Tibial artery (tissue), 4 donors: ENCODE measurements around the gene NUP58.

ENCODE experiments used
- DNase-seq, 2 donors: peaks; one replicate each; pipeline ENCODE4 v3.0.0-alpha.2; 2019
- H3K27ac ChIP-seq, 2 donors: fragments of 200-600 bp; sonication (generic) in 1 of 2; 1 replicate in 1 of 2; 2 replicates in 1 of 2; pipeline ENCODE4 v1.5.1; 2018 to 2019; ENCODE audit warnings: mild to moderate bottlenecking in 1 of 2
- H3K27me3 ChIP-seq, 2 donors: fragments of 200-600 bp; sonication (generic) in 1 of 2; one replicate each; pipeline versions ENCODE4 v1.5.1 to v1.6.0; 2016 to 2019
- H3K36me3 ChIP-seq, 3 donors: fragments of 200-600 bp; sonication (generic) in 2 of 3; one replicate each; pipeline ENCODE4 v1.5.1; 2016 to 2019; ENCODE audit warnings: mild to moderate bottlenecking in 2 of 3
- H3K4me1 ChIP-seq, 4 donors: fragments of 200-600 bp; sonication (generic) in 2 of 4; 1 replicate in 3 of 4; 2 replicates in 1 of 4; pipeline ENCODE4 v1.5.1; 2016 to 2019
- H3K4me3 ChIP-seq, 2 donors: fragments of 200-600 bp; sonication (generic) in 1 of 2; 1 replicate in 1 of 2; 2 replicates in 1 of 2; pipeline ENCODE4 v1.5.1; 2018 to 2019; ENCODE audit warnings: mild to moderate bottlenecking in 2 of 2
- H3K9me3 ChIP-seq, 3 donors: fragments of 200-600 bp; sonication (generic) in 1 of 3; one replicate each; pipeline ENCODE4 v1.5.1; 2016 to 2019
- intact Hi-C: fragments of 100-400 bp; cut with DNase I; formaldehyde crosslinking; loops from one replicate; pipeline ENCODE4 v1.15.0; 2023; ENCODE audit warnings: low total_unique reads
- TF ChIP-seq, protein P1 (sequence below), 2 experiments: fragments of 200-600 bp in 1 of 2; fragments of 450-650 bp in 1 of 2; IDR thresholded peaks; one replicate each; pipeline ENCODE4 v1.5.1; 2017 to 2019; ENCODE audit warnings: antibody characterized with exemption in 2 of 2, mild to moderate bottlenecking in 1 of 2, moderate library complexity in 1 of 2

NUP58 gene

DNA sequence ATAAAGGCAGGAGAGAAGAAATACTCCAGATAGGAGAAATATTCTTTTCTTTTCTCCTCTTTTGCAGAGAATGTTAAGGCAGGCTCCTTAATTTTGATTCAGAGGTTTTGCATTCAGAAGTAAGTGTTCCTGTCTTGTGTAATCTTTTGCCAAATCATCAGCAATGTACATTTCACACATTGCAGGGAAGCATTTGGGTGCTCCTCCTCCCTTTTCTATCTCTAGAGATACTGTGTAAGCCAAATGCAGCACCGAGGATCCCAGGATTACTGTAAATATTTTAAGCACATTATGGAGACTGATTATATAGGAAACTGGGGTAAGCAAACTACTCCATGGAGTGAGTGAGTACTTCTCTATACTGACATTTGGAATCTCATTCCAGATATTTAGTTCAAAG, 77.6 kb downstream of the NUP58 start:
- intact Hi-C loops = no loop called here
- H3K9me3 ChIP-seq = no peaks in the 10 kb centered on the region
- H3K27ac ChIP-seq = no peak overlapping the region
- no peak overlapping the region for H3K4me3 ChIP-seq
- H3K27me3 ChIP-seq = peaks cover 0 to 29% of the 10 kb centered on the region in 2 donors
- TF ChIP-seq, protein P1, sequence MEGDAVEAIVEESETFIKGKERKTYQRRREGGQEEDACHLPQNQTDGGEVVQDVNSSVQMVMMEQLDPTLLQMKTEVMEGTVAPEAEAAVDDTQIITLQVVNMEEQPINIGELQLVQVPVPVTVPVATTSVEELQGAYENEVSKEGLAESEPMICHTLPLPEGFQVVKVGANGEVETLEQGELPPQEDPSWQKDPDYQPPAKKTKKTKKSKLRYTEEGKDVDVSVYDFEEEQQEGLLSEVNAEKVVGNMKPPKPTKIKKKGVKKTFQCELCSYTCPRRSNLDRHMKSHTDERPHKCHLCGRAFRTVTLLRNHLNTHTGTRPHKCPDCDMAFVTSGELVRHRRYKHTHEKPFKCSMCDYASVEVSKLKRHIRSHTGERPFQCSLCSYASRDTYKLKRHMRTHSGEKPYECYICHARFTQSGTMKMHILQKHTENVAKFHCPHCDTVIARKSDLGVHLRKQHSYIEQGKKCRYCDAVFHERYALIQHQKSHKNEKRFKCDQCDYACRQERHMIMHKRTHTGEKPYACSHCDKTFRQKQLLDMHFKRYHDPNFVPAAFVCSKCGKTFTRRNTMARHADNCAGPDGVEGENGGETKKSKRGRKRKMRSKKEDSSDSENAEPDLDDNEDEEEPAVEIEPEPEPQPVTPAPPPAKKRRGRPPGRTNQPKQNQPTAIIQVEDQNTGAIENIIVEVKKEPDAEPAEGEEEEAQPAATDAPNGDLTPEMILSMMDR (IDR thresholded peaks at IDR 0.05) = no peak
- H3K36me3 ChIP-seq = no peaks in the 10 kb centered on the region
- H3K4me1 ChIP-seq = no peaks in the 10 kb centered on the region
- no peak for DNase-seq

DNA sequence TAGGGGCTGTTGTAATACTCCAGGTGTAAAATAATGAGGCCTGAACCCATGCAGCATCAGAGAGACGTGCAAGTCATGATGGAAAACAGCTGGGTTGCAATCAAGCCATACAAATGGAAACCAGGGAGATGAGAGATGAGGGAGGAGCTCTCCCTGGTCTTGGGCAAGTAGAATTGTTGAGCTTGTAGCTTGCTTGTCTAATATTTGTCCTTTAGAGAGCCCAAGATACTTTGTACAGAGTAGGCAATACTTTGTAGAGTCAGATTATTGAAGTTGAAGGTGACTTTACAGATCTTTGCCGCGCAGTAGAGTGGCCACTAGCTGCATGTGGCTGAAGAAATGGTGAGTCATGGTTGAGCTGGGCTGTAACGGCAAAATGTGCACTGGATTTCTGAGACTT, 78.7 kb downstream of the NUP58 start:
- Histone ChIP-seq H3K36me3 (no peaks in the 10 kb centered on the region), H3K27me3 (peaks cover 0 to 20% of the 10 kb centered on the region in 2 donors), H3K4me1 (no peaks in the 10 kb centered on the region), H3K9me3 (no peaks in the 10 kb centered on the region), H3K4me3 (no peak overlapping the region), H3K27ac (no peak overlapping the region)
- intact Hi-C loops = no loop called here
- no peak for DNase-seq
- TF ChIP-seq, protein P1 (IDR thresholded peaks at IDR 0.05) = no peak

DNA sequence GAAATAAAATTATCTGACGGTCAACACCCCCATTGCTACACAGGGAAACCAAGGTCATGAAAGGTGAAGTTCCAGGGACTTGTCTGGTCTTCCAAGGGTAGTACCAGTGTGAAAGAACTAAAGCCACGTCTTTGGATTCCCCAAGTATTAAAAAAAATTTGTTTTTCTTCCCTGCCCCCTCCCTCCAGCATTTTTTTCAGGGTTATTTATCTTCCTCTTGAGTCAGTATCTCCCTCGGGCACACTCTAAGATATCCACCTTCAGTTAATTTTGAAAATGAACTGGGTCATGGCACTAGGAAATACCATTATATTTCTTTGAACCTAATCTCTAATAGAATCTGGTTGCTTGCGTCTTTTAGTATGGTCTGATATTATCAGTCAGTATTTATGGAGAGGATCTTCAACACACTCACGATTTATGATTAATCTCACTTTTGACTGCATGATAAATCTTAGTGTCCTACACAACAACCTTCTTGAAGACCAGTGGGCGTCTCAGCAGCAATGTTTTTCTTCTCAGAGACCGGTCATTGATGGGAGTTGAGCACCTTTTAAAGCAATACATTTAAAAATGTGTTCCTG, 79.4 kb downstream of the NUP58 start:
- intact Hi-C loops = no loop called here
- TF ChIP-seq, protein P1 (IDR thresholded peaks at IDR 0.05) = no peak
- Histone ChIP-seq H3K9me3 (no peaks in the 10 kb centered on the region), H3K36me3 (no peaks in the 10 kb centered on the region), H3K4me3 (no peak overlapping the region), H3K27me3 (peaks cover 0 to 13% of the 10 kb centered on the region in 2 donors), H3K27ac (no peak overlapping the region), H3K4me1 (no peaks in the 10 kb centered on the region)
- no peak for DNase-seq

DNA sequence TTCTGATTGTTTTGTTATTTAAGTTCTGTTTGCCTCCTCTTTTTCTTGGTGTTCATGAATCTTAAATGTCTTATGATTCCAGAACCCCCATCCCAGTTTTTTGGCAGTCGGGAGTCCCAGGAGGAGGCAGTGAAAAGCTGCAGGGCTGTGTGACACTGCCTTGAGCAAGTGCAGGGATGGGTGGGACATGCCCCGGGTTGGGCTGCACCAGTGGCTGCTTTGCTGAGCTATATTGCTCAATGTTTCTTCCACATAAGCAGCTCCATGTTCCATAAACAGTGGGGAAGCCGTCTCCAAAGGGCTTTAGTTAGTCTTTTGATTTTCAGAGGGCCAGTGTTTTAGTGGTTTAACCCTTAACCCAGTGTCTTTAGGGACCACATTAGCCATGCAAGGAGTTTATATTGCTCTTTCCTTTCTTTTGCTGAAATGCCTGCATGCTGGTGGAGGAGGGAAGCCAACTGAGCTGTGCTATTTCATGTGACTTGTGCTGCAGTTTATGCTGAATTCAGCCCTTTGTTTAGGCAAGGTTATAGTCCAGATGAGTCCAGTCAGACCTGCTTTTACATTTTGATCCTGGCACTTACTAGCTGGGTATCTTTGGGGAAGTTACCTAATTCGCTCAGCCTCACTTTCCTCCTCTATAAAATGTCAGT, 83.5 kb downstream of the NUP58 start:
- Histone ChIP-seq H3K4me3 (no peak overlapping the region), H3K27me3 (peaks cover 0 to 4% of the 10 kb centered on the region in 2 donors), H3K36me3 (no peaks in the 10 kb centered on the region), H3K27ac (no peak overlapping the region), H3K4me1 (no peaks in the 10 kb centered on the region), H3K9me3 (no peaks in the 10 kb centered on the region)
- no peak for DNase-seq
- intact Hi-C loops = no loop called here
- TF ChIP-seq, protein P1 (IDR thresholded peaks at IDR 0.05) = no peak

DNA sequence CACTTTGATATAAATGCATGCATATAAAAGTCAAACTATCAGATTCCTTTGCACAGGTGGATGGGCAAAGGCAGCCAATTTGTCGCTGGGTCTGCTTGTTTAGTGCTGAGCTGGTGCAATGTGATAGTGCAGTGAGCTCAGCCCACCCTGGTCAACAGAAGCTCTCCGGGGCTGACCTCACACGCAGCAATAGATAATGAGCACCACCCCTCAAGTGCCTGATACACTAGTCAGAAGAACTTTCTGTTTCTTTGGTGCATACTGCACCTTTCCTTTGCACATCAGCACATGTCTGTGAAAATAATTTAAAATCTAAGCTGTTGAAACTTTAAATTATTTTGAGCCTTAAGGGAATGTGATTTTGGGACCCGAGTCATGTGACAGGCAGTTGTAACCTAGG, 90.5 kb downstream of the NUP58 start:
- no peaks in the 10 kb centered on the region for H3K4me1 ChIP-seq
- intact Hi-C loops = no loop called here
- no peak overlapping the region for H3K4me3 ChIP-seq
- H3K27ac ChIP-seq = no peak overlapping the region
- TF ChIP-seq, protein P1 (IDR thresholded peaks at IDR 0.05) = no peak
- no peaks in the 10 kb centered on the region for H3K36me3 ChIP-seq
- H3K9me3 ChIP-seq = no peaks in the 10 kb centered on the region
- no peak for DNase-seq
- no peaks in the 10 kb centered on the region for H3K27me3 ChIP-seq
